Cardiac muscle cell (in vitro differentiated cells and primary cell): ENCODE data around the gene AQR. TPM values are rescaled to one million over a fixed set of nuclear protein-coding genes. Genes with fewer than 3 reads are reported as not detected.

ENCODE experiments used
- DNase-seq, 2 donors: peaks; one replicate each; pipeline versions ENCODE4 v3.0.0 to v3.0.0-alpha.2; 2010 to 2017; ENCODE audit warnings: low read depth in 1 of 2, low spot score in 1 of 2
- H3K27ac ChIP-seq: fragments of 200-600 bp; sonication (generic); 2 replicates; pipeline ENCODE4 v1.5.1; 2016
- H3K27me3 ChIP-seq: fragments of 200-600 bp; sonication (generic); 2 replicates; pipeline ENCODE4 v1.6.0; 2016; ENCODE audit warnings: control low read depth
- H3K36me3 ChIP-seq: fragments of 200-600 bp; sonication (generic); 2 replicates; pipeline ENCODE4 v1.5.1; 2016; ENCODE audit warnings: control low read depth
- H3K4me1 ChIP-seq: fragments of 200-600 bp; sonication (generic); 2 replicates; pipeline ENCODE4 v1.8.1; 2017; ENCODE audit warnings: low read depth, mild to moderate bottlenecking, mixed run types
- H3K4me3 ChIP-seq: fragments of 200-600 bp; sonication (generic); 2 replicates; pipeline ENCODE4 v1.5.1; 2016; ENCODE audit warnings: mild to moderate bottlenecking
- H3K9me3 ChIP-seq: fragments of 200-600 bp; sonication (generic); 2 replicates; pipeline ENCODE4 v1.5.1; 2017; ENCODE audit warnings: low read depth, mild to moderate bottlenecking, control low read depth
- CTCF ChIP-seq: IDR thresholded peaks from 2 replicates; pipeline ENCODE4 v1.5.1; 2012; ENCODE audit warnings: low read depth, mild to moderate bottlenecking, low read length
- polyA plus RNA-seq: library from polyadenylated mRNA; unstranded; fragments of >200 nt; fragmentation: Nextera tagmentation; extraction: Ambion mirVana; gene quantifications from 2 replicates; pipeline ENCODE4 v1.2.1, GENCODE V29; 2016
- total RNA-seq: library from RNA; depleted of rRNA; stranded (reverse); fragments of >200 nt; gene quantifications from 2 replicates; pipeline ENCODE4 v1.2.3, GENCODE V29; 2016

The AQR gene
- total and polyA plus RNA-seq, 2 experiments from 2014 or later = 14.7 to 20.6 TPM

GRCh38 chr15:34838282-34838681 is 131.3 kb downstream of the AQR start:
- Histone ChIP-seq H3K4me1 (no peaks in the 10 kb centered on the region), H3K9me3 (no peaks in the 10 kb centered on the region), H3K27me3 (no peaks in the 10 kb centered on the region), H3K36me3 (no peaks in the 10 kb centered on the region), H3K4me3 (no peak overlapping the region), H3K27ac (no peak overlapping the region)
- TF ChIP-seq CTCF = no peak
- DNase-seq = no peak

- peak in 1 of 2 donors; percentile 32 for DNase-seq
- H3K27ac ChIP-seq = no peak overlapping the region
- H3K4me1 ChIP-seq = no peaks in the 10 kb centered on the region
- no peaks in the 10 kb centered on the region for H3K9me3 ChIP-seq
- no peak for TF ChIP-seq CTCF
- H3K36me3 ChIP-seq = no peaks in the 10 kb centered on the region
- H3K27me3 ChIP-seq = no peaks in the 10 kb centered on the region
- no peak overlapping the region for H3K4me3 ChIP-seq
Observed at GRCh38 chr15:34837246-34838016, 132.1 kb downstream of the AQR start.

GRCh38 chr15:34828145-34828911 is 141.2 kb downstream of the AQR start:
- Histone ChIP-seq H3K27me3 (no peaks in the 10 kb centered on the region), H3K4me1 (peaks cover 4% of the 10 kb centered on the region), H3K9me3 (no peaks in the 10 kb centered on the region), H3K27ac (no peak overlapping the region), H3K36me3 (no peaks in the 10 kb centered on the region), H3K4me3 (no peak overlapping the region)
- TF ChIP-seq CTCF = no peak
- no peak for DNase-seq

GRCh38 chr15:34821831-34822230 is 147.7 kb downstream of the AQR start:
- H3K9me3 ChIP-seq = no peaks in the 10 kb centered on the region
- TF ChIP-seq CTCF = no peak

GRCh38 chr15:34820110-34820509 is 149.4 kb downstream of the AQR start:
- Histone ChIP-seq H3K36me3 (no peaks in the 10 kb centered on the region), H3K4me3 (no peak overlapping the region), H3K9me3 (no peaks in the 10 kb centered on the region), H3K4me1 (peaks cover 4% of the 10 kb centered on the region), H3K27me3 (no peaks in the 10 kb centered on the region), H3K27ac (no peak overlapping the region)
- no peak for TF ChIP-seq CTCF
- DNase-seq = no peak

More at GRCh38 chr15:34821831-34822230, 147.7 kb downstream of the AQR start:
- H3K27me3 ChIP-seq = no peaks in the 10 kb centered on the region
- peaks cover 4% of the 10 kb centered on the region for H3K4me1 ChIP-seq
- H3K36me3 ChIP-seq = no peaks in the 10 kb centered on the region
- H3K27ac ChIP-seq = no peak overlapping the region
- no peak overlapping the region for H3K4me3 ChIP-seq
- DNase-seq = no peak
